HepG2 (cell line): ENCODE data around the gene ILRUN. TPM values are rescaled to one million over a fixed set of nuclear protein-coding genes. Genes with fewer than 3 reads are reported as not detected.
A peak's percentile ranks its signal among the peaks of the same experiment; 100 is the strongest.

ENCODE experiments used
- ARID4A ChIP-seq: sonication (generic); formaldehyde crosslinking; IDR thresholded peaks from 2 replicates; pipeline ENCODE4 v1.5.0; 2020; ENCODE audit warnings: mild to moderate bottlenecking, missing genetic modification reagents, borderline replicate concordance
- CBX2 ChIP-seq, 2 experiments: fragments of 200-600 bp in 1 of 2; sonication (generic); formaldehyde crosslinking in 1 of 2; IDR thresholded peaks; 2 replicates each; pipeline versions ENCODE4 v1.7.0 to v1.8.1; 2018 to 2022; ENCODE audit warnings: low read depth in 2 of 2, low read length in 1 of 2, mild to moderate bottlenecking in 1 of 2, missing genetic modification reagents in 1 of 2
- CTCF ChIP-seq: sonication (generic); formaldehyde crosslinking; IDR thresholded peaks from 2 replicates; pipeline ENCODE4 v1.5.0; 2020; ENCODE audit warnings: mild to moderate bottlenecking, missing genetic modification reagents, moderate library complexity
- DNMT1 ChIP-seq: sonication (generic); formaldehyde crosslinking; IDR thresholded peaks from 2 replicates; pipeline ENCODE4 v1.5.1; 2020; ENCODE audit warnings: mild to moderate bottlenecking, missing genetic modification reagents
- ELF1 ChIP-seq: sonication (generic); formaldehyde crosslinking; IDR thresholded peaks from 2 replicates; pipeline ENCODE4 v1.4.0; 2020; ENCODE audit warnings: missing genetic modification reagents
- FOXC1 ChIP-seq: sonication (generic); formaldehyde crosslinking; IDR thresholded peaks from 2 replicates; pipeline ENCODE4 v1.8.0; 2022; ENCODE audit warnings: mild to moderate bottlenecking, missing genetic modification reagents, borderline replicate concordance
- NAIF1 ChIP-seq: sonication (generic); formaldehyde crosslinking; IDR thresholded peaks from 2 replicates; pipeline ENCODE4 v1.5.0; 2020; ENCODE audit warnings: mild to moderate bottlenecking, missing genetic modification reagents, borderline replicate concordance
- TMF1 ChIP-seq: sonication (generic); formaldehyde crosslinking; IDR thresholded peaks from 2 replicates; pipeline ENCODE4 v1.8.1; 2022; ENCODE audit warnings: low read depth, missing genetic modification reagents
- ZBTB14 ChIP-seq: sonication (generic); formaldehyde crosslinking; IDR thresholded peaks from 2 replicates; pipeline ENCODE4 v1.4.0; 2020; ENCODE audit warnings: missing genetic modification reagents
- ZFY ChIP-seq: sonication (generic); formaldehyde crosslinking; IDR thresholded peaks from 2 replicates; pipeline ENCODE4 v1.4.0; 2020; ENCODE audit warnings: missing genetic modification reagents
- ZNF33B ChIP-seq: sonication (generic); formaldehyde crosslinking; IDR thresholded peaks from 2 replicates; pipeline ENCODE4 v1.5.1; 2020; ENCODE audit warnings: mild to moderate bottlenecking, missing genetic modification reagents
- ZNF609 ChIP-seq: sonication (generic); formaldehyde crosslinking; IDR thresholded peaks from 2 replicates; pipeline ENCODE4 v1.4.0; 2020; ENCODE audit warnings: mild to moderate bottlenecking, missing genetic modification reagents, borderline replicate concordance
- ZSCAN29 ChIP-seq: sonication (generic); formaldehyde crosslinking; conservative IDR thresholded peaks from 2 replicates; pipeline ENCODE4 v1.4.0; 2020; ENCODE audit warnings: mild to moderate bottlenecking, missing genetic modification reagents
- polyA plus RNA-seq, 8 experiments: library from polyadenylated mRNA; depleted of rRNA in 3 of 8; stranded (reverse) in 7 of 8; unstranded in 1 of 8; fragments of >200 nt; fragmentation: Illumina TruSeq in 4 of 8; extraction: Trizol in 4 of 8; gene quantifications; 2 replicates each; pipeline versions ENCODE4 v1.2.1 to v1.2.3, GENCODE V29; 2011 to 2016; ENCODE audit warnings: low read depth in 4 of 8, missing spikeins in 1 of 8, mixed read lengths in 1 of 8; ENCODE audit not compliant: insufficient read depth in 1 of 8
- total RNA-seq, 5 experiments: library from RNA; depleted of rRNA; stranded (reverse); fragments of >200 nt; fragmentation: Illumina TruSeq; extraction: Trizol; gene quantifications; 2 replicates each; pipeline ENCODE4 v1.2.3, GENCODE V29; 2016; ENCODE audit warnings: low read depth in 1 of 5

Gene ILRUN
- total and polyA plus RNA-seq, 2 of the 13 experiments (the other 11 are each of a cell fraction or from before 2014, with no cell fraction given) = 45.5 to 66.6 TPM

- TF ChIP-seq ARID4A = peak; percentile 50; the same call in 1 of the 2 replicates
- peak; percentile 50; the same call in 1 of the 2 replicates for TF ChIP-seq NAIF1
- 0 out of 2 replicates have a peak, but pooled peaks have one; percentile 9 for TF ChIP-seq ZFY (CRISPR knock-in tag)
- 0 out of 2 replicates have a peak, but pooled peaks have one; percentile 3 for TF ChIP-seq TMF1
- peak; percentile 58; the same call in 1 of the 2 replicates for TF ChIP-seq ZNF33B (CRISPR knock-in tag)
- TF ChIP-seq DNMT1 (CRISPR knock-in tag) = no peak; the same call in 1 of the 2 replicates
- TF ChIP-seq ZBTB14 (CRISPR knock-in tag) = no peak; the same call in 1 of the 2 replicates
- TF ChIP-seq FOXC1 = no peak
- peak; percentile 46; the same call in 1 of the 2 replicates for TF ChIP-seq ZNF609 (CRISPR knock-in tag)
- TF ChIP-seq CBX2 (IDR thresholded peaks at IDR 0.05; ENCODE audit: low read depth, low read length) = no peak
- TF ChIP-seq CBX2 (CRISPR knock-in tag; IDR thresholded peaks at IDR 0.05; ENCODE audit: low read depth) = no peak
- TF ChIP-seq CTCF (CRISPR knock-in tag) = 0 out of 2 replicates have a peak, but pooled peaks have one; percentile 11
- peak; percentile 77 for TF ChIP-seq ELF1 (CRISPR knock-in tag)
- TF ChIP-seq ZSCAN29 (CRISPR knock-in tag) = 0 out of 2 replicates have a peak, but pooled peaks have one; percentile 35
Observed at GRCh38 chr6:34696739-34697543, at the start of gene ILRUN (continued).
